Raji (cell line): ENCODE measurements around the gene MICB.

ENCODE experiments used
- POLR2A ChIP-seq: IDR thresholded peaks from 2 replicates; pipeline ENCODE4 v1.6.1; 2011; ENCODE audit warnings: low read depth, low read length, control low read depth; ENCODE audit not compliant: insufficient read depth

MICB gene

DNA sequence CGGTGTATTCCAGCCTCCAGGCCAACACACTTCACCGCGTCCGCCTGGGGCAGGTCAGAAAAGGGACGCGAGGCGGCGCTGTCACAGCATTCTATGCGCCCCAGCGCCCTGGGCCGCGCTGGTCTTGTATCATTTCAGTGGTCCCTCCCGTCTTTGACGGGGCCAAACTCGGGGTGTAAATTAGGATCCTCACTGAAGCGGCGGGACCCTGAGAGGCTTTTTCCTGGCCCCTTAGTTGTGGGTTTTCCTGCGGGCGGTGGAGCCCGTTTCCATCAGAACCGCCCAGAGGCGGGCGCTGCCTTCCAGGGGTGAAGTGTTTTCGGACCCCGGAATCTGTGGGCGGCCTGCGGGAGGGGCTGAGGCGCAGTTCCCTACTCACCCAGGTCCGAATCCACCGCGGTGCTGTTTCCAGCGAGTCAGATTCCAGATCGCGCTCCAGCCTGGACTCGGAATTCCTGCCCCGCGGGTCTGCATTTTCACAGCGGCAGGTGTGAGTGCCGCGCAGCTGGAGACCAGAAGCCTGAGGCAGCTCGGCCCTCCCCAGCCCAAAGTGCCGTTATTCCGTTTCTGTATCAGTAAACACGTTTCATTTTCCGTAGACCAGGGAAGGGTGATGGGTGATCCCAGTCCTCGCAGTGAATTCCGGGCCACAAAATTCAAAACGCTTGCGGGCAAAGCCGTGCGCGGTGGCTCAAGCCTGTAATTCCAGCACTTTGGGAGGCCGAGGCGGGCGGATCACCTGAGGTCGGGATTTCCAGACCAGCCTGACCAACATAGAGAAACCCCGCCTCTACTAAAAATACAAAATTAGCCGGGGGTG is 3.9 kb upstream of the MICB start:
- no peak for TF ChIP-seq POLR2A

DNA sequence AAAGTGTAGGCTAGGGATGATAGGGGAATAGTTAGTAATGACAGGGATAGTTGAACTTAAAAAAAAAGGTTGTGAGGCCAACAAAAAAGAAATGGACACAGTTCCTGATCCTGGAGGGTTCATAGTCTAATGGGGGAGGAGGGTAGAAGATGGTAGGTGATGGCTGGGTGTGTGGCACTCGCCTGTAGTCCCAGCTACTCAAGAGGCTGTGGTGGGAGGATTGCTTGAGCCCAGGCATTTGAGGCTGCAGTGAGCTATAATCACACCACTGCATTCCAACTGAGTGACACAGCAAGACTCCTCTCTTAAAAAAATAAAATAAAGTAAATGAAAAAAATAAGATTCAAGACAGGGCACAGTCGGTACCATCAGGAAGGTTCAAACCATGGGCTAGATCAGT is 2.4 kb upstream of the MICB start:
- TF ChIP-seq POLR2A: no peak

DNA sequence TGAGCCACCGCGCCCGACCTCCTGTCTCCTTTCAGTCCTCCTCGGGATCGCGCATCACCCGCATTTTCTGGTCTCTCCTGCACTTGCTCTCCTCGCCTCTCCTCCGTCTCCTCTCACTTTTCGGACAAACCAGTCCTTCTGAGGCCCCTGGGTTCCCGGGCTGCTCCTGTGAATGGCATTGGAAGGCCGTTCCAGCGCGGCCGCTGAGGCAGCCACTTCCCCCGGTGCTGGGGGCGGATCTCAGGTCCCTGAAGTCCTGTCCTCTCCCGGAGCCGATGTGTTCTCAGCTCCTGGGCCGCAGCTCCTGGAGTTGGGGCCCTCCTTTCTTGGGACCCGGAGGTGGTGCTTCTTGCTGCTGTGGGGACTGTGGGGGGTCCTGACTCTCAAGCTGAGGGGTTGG is 803 bp downstream of the MICB start:
- TF ChIP-seq POLR2A: no peak

DNA sequence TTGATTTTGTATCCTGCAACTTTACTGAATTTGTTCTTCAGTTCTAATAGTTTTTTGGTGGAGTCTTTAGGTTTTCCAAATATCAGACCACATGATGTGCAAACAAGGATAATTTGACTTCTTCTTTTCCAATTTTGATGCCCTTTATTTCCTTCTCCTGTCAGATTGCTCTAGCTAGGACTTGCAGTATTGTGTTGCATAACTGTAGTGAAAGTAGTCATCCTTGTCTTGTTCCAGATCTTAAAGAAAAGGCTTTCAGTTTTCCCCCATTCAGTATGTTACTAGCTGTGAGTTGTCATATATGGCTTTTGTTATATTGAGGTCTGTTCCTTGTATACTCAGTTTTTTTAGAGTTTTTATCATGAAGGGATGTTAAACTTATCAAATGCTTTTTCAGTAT is 4.6 kb downstream of the MICB start:
- no peak for TF ChIP-seq POLR2A

DNA sequence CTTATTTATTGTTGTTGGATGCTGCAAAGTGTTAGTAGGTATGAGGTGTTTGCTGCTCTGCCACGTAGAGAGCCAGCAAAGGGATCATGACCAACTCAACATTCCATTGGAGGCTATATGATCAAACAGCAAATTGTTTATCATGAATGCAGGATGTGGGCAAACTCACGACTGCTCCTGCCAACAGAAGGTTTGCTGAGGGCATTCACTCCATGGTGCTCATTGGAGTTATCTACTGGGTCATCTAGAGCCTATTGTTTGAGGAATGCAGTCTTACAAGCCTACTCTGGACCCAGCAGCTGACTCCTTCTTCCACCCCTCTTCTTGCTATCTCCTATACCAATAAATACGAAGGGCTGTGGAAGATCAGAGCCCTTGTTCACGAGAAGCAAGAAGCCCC is 12.1 kb downstream of the MICB start:
- no peak for TF ChIP-seq POLR2A

DNA sequence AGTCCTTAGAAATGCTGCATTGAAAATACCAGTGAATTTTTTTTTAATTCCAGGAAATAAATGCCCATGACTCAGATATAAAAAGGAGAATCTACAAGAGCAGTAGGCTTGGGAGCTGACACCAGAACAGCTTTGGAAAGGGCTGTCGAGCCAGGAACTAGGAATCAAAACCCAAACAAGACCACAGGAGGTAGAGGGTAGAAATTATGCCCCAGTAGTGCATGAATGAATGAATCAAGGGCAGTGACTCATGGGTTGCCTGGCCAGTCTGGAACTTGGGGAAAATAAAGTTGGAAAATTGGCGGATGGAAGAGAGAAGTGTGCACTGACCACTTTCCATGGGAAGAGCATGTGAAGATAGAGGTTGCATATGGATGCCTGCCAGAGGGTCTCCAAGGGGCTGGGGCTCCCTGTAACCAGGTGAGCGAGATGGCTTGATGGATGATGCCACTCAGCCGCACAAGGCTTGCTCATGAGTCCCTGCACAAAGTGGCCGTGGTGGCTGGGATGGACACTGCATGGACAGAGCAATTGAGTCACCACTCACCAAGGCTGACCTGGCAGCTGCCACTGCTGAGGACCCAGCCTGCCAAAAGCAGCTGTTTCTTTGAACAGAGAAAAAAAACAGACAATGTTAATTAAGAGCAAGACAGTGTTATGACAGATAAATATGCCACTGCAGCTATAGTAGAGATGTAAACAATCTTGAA is 15.7 kb downstream of the MICB start:
- TF ChIP-seq POLR2A: no peak

DNA sequence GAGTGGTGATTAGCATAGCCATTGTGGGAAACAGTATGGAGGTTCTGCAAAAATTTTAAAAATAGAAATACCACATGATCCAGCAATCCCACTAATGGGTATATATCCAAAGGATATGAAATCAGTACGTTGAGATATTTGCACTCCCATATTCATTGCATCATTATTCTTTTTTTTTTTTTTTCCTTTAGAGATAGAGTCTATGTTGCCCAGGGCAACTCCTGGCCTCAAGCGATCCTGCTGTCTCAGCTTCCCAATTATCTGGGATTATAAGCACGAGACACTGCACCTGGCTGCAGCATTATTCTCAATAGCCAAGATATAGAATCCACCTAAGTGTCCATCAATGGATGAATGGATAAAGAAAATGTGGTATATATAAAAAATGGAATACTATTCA is 23.9 kb downstream of the MICB start:
- no peak for TF ChIP-seq POLR2A

DNA sequence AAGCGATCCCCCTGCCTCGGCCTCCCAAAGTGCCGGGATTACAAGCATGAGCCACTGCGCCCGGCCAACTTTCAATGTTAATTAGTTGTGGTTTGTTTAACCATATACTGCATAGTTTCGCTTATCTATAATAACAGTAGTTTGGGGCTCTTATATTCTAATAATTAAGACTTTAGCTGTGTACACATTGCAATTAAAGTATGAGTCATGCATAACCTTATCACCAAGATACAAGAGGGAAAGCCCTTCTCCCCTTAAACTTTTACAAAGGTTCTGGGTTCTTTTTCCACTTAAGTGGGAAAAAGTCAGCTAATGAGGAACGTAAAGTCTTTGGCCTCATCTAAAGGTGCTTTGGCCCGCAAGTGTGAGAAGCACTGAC is 27.6 kb downstream of the MICB start:
- no peak for TF ChIP-seq POLR2A

DNA sequence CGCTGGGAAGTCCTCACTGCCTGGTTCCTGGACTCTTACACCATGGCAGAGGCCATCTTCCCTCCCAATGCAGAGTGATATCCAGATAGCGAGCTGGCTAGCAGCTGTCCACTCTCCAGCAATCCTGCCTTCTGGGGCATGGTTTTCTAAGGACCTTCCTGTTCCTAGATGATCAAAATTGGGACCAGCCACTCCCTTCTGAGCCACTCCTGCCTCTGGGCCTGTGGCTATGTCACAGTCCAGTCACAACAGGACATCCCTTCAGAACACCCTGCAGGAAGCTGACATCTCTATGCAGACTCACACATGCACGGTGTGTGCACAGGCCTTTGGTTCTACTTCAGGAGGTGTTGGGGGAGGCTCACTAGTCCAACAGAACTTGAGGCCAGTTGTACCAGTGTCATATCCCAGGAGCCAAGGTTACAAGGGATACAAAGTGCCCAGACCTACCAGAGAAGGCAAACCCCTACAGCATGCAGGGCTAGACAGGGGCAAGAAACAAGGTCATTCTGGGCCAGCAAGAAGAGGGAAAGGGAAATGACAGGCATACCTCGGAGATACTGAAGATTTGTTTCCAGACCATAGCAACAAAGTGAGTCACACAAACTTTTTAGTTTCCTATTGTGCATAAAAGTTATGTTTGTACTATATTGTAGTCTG is 28.1 kb downstream of the MICB start:
- TF ChIP-seq POLR2A: no peak

DNA sequence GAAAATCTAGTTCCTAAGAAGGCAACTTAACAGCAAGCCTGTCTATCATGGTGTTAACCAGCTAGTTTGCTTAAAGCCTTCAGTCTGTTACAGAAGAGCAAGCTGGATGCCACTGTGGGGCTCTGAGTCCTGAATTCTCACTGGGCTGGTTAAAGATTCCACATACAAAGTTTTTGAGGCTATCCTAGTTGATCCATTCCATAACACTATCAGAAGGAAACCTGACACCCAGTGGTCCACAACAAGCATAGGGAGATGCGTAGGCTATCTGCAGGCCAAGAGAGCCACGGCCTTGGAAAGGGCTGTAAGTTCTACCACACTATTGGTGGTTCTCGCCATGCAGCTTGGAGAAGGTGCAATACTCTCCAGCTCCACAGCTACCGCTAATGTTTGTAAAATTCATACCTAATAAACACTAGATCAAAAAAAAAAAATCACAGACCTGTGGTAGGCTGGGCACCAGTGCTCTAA is 30.4 kb downstream of the MICB start:
- no peak for TF ChIP-seq POLR2A

DNA sequence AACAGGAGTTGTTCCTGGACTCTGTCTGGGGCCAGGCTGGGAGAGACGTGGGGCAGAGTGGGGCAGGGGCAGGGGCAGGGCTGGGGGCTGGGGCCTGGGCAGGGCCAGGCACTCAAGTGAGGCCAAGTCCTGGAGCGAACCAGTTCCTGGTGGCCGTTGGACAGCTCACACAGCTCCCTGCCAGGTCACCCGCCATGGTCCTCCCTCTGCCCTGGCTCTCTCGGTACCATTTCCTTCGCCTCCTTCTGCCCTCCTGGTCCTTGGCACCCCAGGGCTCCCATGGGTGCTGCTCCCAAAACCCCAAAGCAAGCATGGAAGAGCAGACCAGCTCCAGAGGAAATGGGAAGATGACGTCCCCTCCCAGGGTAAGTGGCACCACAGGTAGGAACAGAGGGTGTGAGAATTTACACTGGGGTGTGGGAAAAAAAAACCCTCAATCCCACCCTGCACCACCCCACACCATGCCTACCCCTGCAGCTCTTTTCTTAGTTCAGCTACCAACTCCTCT is 30.9 kb downstream of the MICB start, which contains the start of gene MCCD1:
Gene MCCD1 (plus strand): TSS at position 142 of the 508 bp plus-strand sequence. CDS start 53 bp downstream, at position 195.
- TF ChIP-seq POLR2A: no peak

DNA sequence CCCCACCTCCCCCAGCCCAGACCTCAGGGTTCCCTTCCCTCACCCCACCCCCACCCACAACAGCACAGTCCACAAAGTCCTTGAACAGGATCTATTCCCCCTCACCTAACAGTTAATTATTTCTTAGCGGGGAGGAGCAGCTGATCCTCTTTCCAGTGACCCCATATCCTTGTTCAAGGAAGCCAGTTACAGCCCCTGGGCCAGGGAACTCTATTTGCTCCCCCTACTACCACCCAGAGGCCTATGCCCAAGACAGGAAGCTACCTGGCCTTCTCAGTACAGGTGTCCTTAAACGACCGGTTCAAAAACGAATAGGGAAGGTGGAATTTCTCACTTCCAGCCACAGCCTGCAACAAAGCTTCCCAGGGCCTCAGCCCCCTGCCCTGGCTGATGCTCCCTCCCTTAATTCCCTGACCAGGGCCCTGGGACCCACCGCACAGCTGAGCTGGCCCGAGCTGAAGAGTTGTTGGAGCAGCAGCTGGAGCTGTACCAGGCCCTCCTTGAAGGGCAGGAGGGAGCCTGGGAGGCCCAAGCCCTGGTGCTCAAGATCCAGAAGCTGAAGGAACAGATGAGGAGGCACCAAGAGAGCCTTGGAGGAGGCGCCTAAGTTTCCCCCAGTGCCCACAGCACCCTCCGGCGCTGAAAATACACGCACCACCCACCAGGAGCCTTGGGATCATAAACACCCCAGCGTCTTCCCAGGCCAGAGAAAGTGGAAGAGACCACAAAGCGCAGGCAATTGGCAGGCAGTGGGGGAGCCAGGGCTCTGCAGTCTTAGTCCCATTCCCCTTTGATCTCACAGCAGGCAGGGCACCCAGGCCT is 31.6 kb downstream of the MICB start:
- TF ChIP-seq POLR2A: no peak

DNA sequence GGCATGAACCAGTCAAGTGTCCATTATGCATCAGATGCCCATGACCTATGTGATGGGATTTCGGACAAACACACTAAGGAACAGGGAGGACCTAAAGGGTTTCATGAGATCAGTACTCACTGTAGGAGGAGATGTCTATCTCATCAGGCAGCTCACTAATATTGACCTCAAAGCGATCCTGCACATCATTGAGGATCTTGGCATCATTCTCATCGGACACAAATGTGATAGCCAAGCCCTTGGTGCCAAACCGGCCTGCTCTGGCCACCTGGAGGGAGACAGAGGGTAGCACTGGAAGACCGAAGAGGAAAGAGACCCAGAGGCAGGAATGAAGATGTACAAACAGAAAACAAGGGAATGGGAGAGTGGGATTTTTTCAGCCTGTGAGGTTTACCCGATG is 32.7 kb downstream of the MICB start:
- TF ChIP-seq POLR2A: no peak

DNA sequence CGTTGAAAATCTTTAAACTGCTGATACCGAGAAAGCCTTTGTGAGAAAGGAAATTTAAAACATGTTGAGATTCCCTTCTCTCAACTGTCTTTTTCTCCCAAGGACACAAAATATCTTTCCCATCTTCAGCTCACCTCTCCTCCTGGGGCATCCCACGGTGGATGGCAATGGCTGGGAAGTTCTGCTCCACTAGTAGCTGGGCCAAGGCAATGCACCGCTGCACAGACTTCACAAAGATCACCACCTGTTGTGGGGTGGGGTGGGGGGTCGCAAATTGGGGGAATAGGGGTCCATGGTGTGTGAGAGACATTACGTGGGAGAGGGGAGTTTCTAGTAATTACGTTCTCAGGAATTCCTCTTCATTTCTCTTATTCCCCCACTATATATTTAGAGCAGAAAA is 33.2 kb downstream of the MICB start:
- no peak for TF ChIP-seq POLR2A

DNA sequence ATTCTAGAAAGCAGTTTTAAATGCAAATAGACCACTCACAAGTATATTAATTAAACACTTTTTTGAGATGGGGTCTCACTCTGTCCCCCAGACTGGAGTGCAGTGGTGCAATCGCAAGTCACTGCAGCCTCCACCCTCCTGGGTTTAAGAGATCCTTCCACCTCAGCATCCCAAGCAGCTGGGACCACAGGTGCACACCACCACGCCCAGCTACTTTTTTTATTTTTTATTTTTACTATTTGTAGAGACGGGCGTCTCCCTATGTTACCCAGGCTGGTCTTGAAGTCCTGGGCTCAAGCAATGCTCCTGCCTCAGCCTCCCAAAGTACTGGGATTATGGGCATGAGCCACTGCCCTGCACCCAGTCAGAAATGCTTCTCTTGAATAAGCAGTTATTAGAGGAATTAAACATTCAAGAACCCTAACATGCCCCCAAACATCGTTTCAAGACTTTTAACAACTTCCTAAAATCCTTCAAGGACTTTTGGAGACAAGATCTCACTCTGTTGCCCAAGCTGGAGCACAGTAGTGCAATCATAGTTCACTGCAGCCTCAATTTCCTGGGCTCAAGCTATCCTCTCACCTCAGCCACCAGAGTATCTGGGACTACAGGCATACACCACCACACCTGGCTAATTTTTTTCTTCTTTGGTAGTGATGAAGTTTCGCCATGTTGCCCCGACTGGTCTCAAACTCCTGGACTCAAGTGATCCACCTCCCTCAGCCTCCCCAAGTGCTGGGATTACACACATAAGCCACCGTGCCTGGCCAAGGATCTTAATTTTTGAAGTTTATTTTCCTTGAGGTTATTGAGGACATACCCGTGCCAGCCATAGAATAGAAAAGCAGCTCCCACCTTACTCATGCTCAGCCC is 34.1 kb downstream of the MICB start:
- no peak for TF ChIP-seq POLR2A
